K562 (cell line): ENCODE results near the gene TMEM132E. TPM values are rescaled to one million over a fixed set of nuclear protein-coding genes. Genes with fewer than 3 reads are reported as not detected.

Experiments used
- ATAC-seq: fragments of 200-7000 bp; cut with Tn5 transposase; 3 replicates; pipeline ENCODE4 v1.9.1; 2020; ENCODE audit warnings: moderate library complexity
- BruUV-seq: library from RNA; stranded (reverse); fragments of 400-500 nt; replicated peaks from 2 replicates; lab custom pipeline; 2021; lab: Mats Ljungman, UMichigan
- CTCF ChIA-PET: fragments of 300-600 bp; formaldehyde crosslinking; extraction: SDS; loops from one replicate; lab custom pipeline; 2021; ENCODE audit warnings: low intra/inter-chr PET ratio; lab: Yijun Ruan, JAX
- POLR2A ChIA-PET: fragments of 300-600, 350-650 bp; sonication (Branson Sonifier 250); formaldehyde crosslinking; extraction: SDS; loops from one replicate; lab custom pipeline; 2021; ENCODE audit warnings: antibody characterized with exemption, inconsistent platforms; lab: Yijun Ruan, JAX
- DNase-seq, 4 experiments: peaks; one replicate each; pipeline versions ENCODE4 v3.0.0 to v3.0.0-alpha.2; 2011 to 2018; ENCODE audit warnings: low spot score in 3 of 4, mixed read lengths in 3 of 4; ENCODE audit errors: extremely low read depth in 1 of 4
- FAIRE-seq: peaks from 2 replicates; lab custom pipeline; 2011; peaks lifted over from hg19 to GRCh38; lab: Jason Lieb, UNC
- H2AFZ ChIP-seq: 2 replicates; pipeline ENCODE4 v1.6.0; 2011; ENCODE audit warnings: low read depth, low read length, control low read depth, inconsistent platforms
- H3K27ac ChIP-seq: fragments of 200-600 bp; 3 replicates; pipeline ENCODE4 v1.8.0; 2011; ENCODE audit warnings: low read depth, mild to moderate bottlenecking, control low read depth, inconsistent platforms, low read length, moderate library complexity, mixed read lengths; ENCODE audit errors: extremely low read depth
- H3K27me3 ChIP-seq, 2 experiments: fragments of 300-600 bp in 1 of 2; 2 replicates in 1 of 2; 3 replicates in 1 of 2; pipeline versions ENCODE4 v1.6.0 to v1.8.0; 2011; ENCODE audit warnings: inconsistent platforms in 2 of 2, low read length in 2 of 2, mild to moderate bottlenecking in 1 of 2, mixed read lengths in 1 of 2, moderate library complexity in 1 of 2; ENCODE audit not compliant: control insufficient read depth in 2 of 2, insufficient read depth in 2 of 2
- H3K36me3 ChIP-seq: fragments of 300-600 bp; 3 replicates; pipeline ENCODE4 v1.8.0; 2011; ENCODE audit warnings: mild to moderate bottlenecking, low read length, inconsistent platforms; ENCODE audit not compliant: control insufficient read depth, insufficient read depth
- H3K4me1 ChIP-seq, 2 experiments: fragments of 200-600 bp in 1 of 2; replicated peaks in 1 of 2; 2 replicates in 1 of 2; 3 replicates in 1 of 2; pipeline versions ENCODE4 v1.5.1 to v1.8.0; 2011; ENCODE audit warnings: inconsistent platforms in 2 of 2, low read length in 2 of 2, mild to moderate bottlenecking in 1 of 2, mixed read lengths in 1 of 2, moderate library complexity in 1 of 2; ENCODE audit not compliant: control insufficient read depth in 2 of 2, insufficient read depth in 2 of 2
- H3K4me2 ChIP-seq: 2 replicates; pipeline ENCODE4 v1.6.1; 2011; ENCODE audit warnings: low read length, control low read depth, inconsistent platforms, mixed read lengths; ENCODE audit not compliant: insufficient read depth
- H3K4me3 ChIP-seq: fragments of 200-600 bp; sonication (generic), shearing (Covaris generic); 2 replicates; pipeline ENCODE4 v1.5.1; 2016; ENCODE audit warnings: control low read depth, inconsistent platforms
- H3K79me2 ChIP-seq: fragments of 200-600 bp; 3 replicates; pipeline ENCODE4 v1.8.0; 2011; ENCODE audit warnings: low read length, inconsistent platforms; ENCODE audit not compliant: control insufficient read depth, insufficient read depth
- H3K9ac ChIP-seq, 2 experiments: 2 replicates each; pipeline versions ENCODE4 v1.6.0 to v1.6.1; 2011; ENCODE audit warnings: low read depth in 2 of 2, low read length in 2 of 2, control low read depth in 1 of 2, inconsistent platforms in 1 of 2, mild to moderate bottlenecking in 1 of 2, mixed read lengths in 1 of 2; ENCODE audit not compliant: insufficient read depth in 1 of 2
- H3K9me1 ChIP-seq: one replicate; pipeline ENCODE4 v1.6.0; 2011; ENCODE audit warnings: inconsistent platforms, mild to moderate bottlenecking, low read length, moderate library complexity; ENCODE audit not compliant: control insufficient read depth, insufficient read depth
- H3K9me3 ChIP-seq: replicated peaks from 2 replicates; pipeline ENCODE4 v1.5.1; 2011; ENCODE audit warnings: low read depth, low read length, inconsistent platforms; ENCODE audit not compliant: control insufficient read depth, insufficient read depth
- H4K20me1 ChIP-seq: replicated peaks from 2 replicates; pipeline ENCODE4 v1.6.1; 2011; ENCODE audit warnings: low read length, inconsistent platforms, mixed read lengths; ENCODE audit not compliant: control insufficient read depth, insufficient read depth
- CEBPB ChIP-seq: fragments of 450-650 bp; IDR thresholded peaks from 2 replicates; pipeline ENCODE4 v1.6.1; 2016; ENCODE audit warnings: missing genetic modification characterization, missing compliant biosample characterization
- E2F3 ChIP-seq: fragments of 250-450 bp; sonication (Bioruptor Pico); IDR thresholded peaks from 2 replicates; pipeline ENCODE4 v1.4.0; 2020; ENCODE audit warnings: mild to moderate bottlenecking
- HOXB6 ChIP-seq: fragments of 250-450 bp; sonication (Bioruptor Pico); IDR thresholded peaks from 2 replicates; pipeline ENCODE4 v1.5.1; 2022; ENCODE audit warnings: mild to moderate bottlenecking, borderline replicate concordance
- NCOR1 ChIP-seq: fragments of 450-650 bp; IDR thresholded peaks from 2 replicates; pipeline ENCODE4 v1.6.1; 2016; ENCODE audit warnings: mild to moderate bottlenecking, moderate library complexity
- RBM25 ChIP-seq: fragments of 200-400 bp; formaldehyde crosslinking; IDR thresholded peaks from 2 replicates; pipeline ENCODE4 v1.6.1; 2018; ENCODE audit warnings: low read length, low read depth, moderate library complexity; ENCODE audit not compliant: severe bottlenecking
- SMARCA5 ChIP-seq: fragments of 450-650 bp; IDR thresholded peaks from 2 replicates; pipeline ENCODE4 v1.6.1; 2016
- ZFP36 ChIP-seq: fragments of 150-350 bp; IDR thresholded peaks from 2 replicates; pipeline ENCODE4 v1.6.1; 2018; ENCODE audit warnings: low read length, low read depth; ENCODE audit not compliant: partially characterized antibody
- ZNF184 ChIP-seq: sonication (generic); formaldehyde crosslinking; IDR thresholded peaks from 2 replicates; pipeline ENCODE4 v1.5.0; 2020; ENCODE audit warnings: missing genetic modification reagents
- ZNF24 ChIP-seq: fragments of 450-650 bp; IDR thresholded peaks from 2 replicates; pipeline ENCODE4 v1.6.1; 2016
- WGBS: fragments of 100-300 bp; shearing (Covaris generic); methylation state at CpG from one replicate; pipeline ENCODE4 v1.1.6; 2016; ENCODE audit warnings: low coverage, mixed read lengths; ENCODE audit not compliant: insufficient coverage; ENCODE audit errors: missing lambda C conversion rate; 5-methylcytosine and 5-hydroxymethylcytosine counted together
- in situ Hi-C: fragments of 300-500 bp; cut with MboI; formaldehyde crosslinking; loops from 4 replicates; pipeline ENCODE4 v1.15.0; 2018; ENCODE audit warnings: inconsistent platforms, mixed read lengths
- intact Hi-C: fragments of 100-400 bp; cut with micrococcal nuclease; formaldehyde crosslinking; loops from 2 replicates; pipeline ENCODE4 v1.14.2; 2022
- polyA plus RNA-seq, 8 experiments: library from polyadenylated mRNA; depleted of rRNA in 4 of 8; stranded (reverse) in 5 of 8; unstranded in 3 of 8; fragments of >200 nt; fragmentation: Nextera tagmentation in 2 of 8; fragmentation: Illumina TruSeq in 1 of 8; extraction: Ambion mirVana in 2 of 8; extraction: Trizol in 1 of 8; gene quantifications; 2 replicates each; pipeline versions ENCODE4 v1.2.1 to v1.2.3, GENCODE V29; 2011 to 2014; ENCODE audit warnings: inconsistent platforms in 1 of 8, missing spikeins in 1 of 8
- total RNA-seq, 7 experiments: library from RNA; depleted of rRNA in 6 of 7; stranded (reverse); fragments of >200 nt in 6 of 7; fragmentation: Illumina TruSeq in 2 of 7; extraction: Trizol in 2 of 7; gene quantifications; 2 replicates each; pipeline versions ENCODE4 v1.2.1 to v1.2.3, GENCODE V29; 2011 to 2021; ENCODE audit warnings: low replicate concordance in 1 of 7
- TF ChIP-seq, protein P1 (sequence below): fragments of 450-650 bp; IDR thresholded peaks from 2 replicates; pipeline ENCODE4 v1.6.1; 2016; ENCODE audit warnings: borderline replicate concordance

The TMEM132E gene
- total and polyA plus RNA-seq, 9 of the 15 experiments (the other 6 are each of a cell fraction or from before 2014, with no cell fraction given), result not detected

DNA sequence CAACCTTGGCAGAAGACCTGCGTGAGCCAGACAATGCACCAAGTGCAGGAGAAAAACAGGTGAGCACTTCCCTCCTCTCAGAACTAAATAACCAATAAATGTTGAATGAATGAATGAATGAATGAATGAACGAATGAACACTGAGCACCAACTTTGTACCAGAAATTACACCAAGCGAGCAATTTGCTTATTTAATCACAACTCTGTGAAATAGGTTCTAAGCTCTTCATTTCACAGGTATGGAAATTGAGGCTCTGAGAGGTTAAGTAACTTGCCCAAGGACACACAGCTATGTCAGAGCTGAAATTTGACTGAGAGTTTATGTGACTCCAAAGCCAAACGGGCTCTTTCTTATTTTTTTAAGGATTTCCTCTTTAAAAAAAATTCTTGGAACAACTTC is 38.0 kb downstream of the TMEM132E start:
- Histone ChIP-seq H3K36me3 (no peaks in the 10 kb centered on the region), H3K79me2 (no peaks in the 10 kb centered on the region), H3K9ac (no peak overlapping the region), H3K9me3 (no peaks in the 10 kb centered on the region), H3K4me1 (peaks cover 0 to 4% of the 10 kb centered on the region in 2 experiments; a peak in 1 of 5 replicates), H3K27me3 (peaks cover 0 to 9% of the 10 kb centered on the region in 2 experiments; a peak in 2 of 5 replicates), H4K20me1 (0 out of 2 replicates have a peak, but pooled peaks cover 3% of the 10 kb centered on the region), H3K27ac (no peak overlapping the region), H3K4me3 (no peak overlapping the region), H2AFZ (no peak overlapping the region), H3K9me1 (no peaks in the 10 kb centered on the region), H3K4me2 (no peak overlapping the region)
- TF ChIP-seq NCOR1, result no peak
- TF ChIP-seq ZFP36, result peak; percentile 70
- no peak for TF ChIP-seq SMARCA5
- TF ChIP-seq E2F3, result no peak
- TF ChIP-seq HOXB6 (CRISPR knock-in tag), result no peak
- TF ChIP-seq, protein P1, sequence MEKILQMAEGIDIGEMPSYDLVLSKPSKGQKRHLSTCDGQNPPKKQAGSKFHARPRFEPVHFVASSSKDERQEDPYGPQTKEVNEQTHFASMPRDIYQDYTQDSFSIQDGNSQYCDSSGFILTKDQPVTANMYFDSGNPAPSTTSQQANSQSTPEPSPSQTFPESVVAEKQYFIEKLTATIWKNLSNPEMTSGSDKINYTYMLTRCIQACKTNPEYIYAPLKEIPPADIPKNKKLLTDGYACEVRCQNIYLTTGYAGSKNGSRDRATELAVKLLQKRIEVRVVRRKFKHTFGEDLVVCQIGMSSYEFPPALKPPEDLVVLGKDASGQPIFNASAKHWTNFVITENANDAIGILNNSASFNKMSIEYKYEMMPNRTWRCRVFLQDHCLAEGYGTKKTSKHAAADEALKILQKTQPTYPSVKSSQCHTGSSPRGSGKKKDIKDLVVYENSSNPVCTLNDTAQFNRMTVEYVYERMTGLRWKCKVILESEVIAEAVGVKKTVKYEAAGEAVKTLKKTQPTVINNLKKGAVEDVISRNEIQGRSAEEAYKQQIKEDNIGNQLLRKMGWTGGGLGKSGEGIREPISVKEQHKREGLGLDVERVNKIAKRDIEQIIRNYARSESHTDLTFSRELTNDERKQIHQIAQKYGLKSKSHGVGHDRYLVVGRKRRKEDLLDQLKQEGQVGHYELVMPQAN, result no peak
- peak; percentile 90 for TF ChIP-seq RBM25
- TF ChIP-seq ZNF184 (CRISPR knock-in tag), result no peak
- no peak for TF ChIP-seq CEBPB (tag)
- peak; percentile 92 for TF ChIP-seq ZNF24
- FAIRE-seq (no peak), DNase-seq (no peak), ATAC-seq (no peak)
- no TSS peak for BruUV-seq
- in situ Hi-C loops (no loop called here), intact Hi-C loops (no loop called here)
- CTCF ChIA-PET, result no interaction called here
- WGBS, result 6% methylated on average over 4 of the region's 4 CpGs
- POLR2A ChIA-PET, result interaction anchor here (0.6 kb wide), 1 partner anchor 219 kb away, joined by 3 read pairs; no protein-coding TSS in a partner anchor
